Esophagus squamous epithelium (tissue), 5 donors: ENCODE data around the gene ABCF3. TPM values are rescaled to one million over a fixed set of nuclear protein-coding genes. Genes with fewer than 3 reads are reported as not detected.

ENCODE experiments used
- DNase-seq: peaks from one replicate; lab custom pipeline; 2025; lab: John Stamatoyannopoulos, UW
- H3K27ac ChIP-seq, 4 donors: fragments of 200-600 bp; sonication (generic); one replicate each; pipeline ENCODE4 v1.5.1; 2016 to 2019; ENCODE audit warnings: mild to moderate bottlenecking in 1 of 4
- H3K27me3 ChIP-seq, 4 donors: fragments of 200-600 bp; sonication (generic); 1 replicate in 3 of 4; 2 replicates in 1 of 4; pipeline versions ENCODE4 v1.5.1 to v1.6.0; 2017 to 2021; ENCODE audit warnings: antibody characterized with exemption in 1 of 4
- H3K36me3 ChIP-seq, 3 donors: fragments of 200-600 bp; sonication (generic); one replicate each; pipeline ENCODE4 v1.5.1; 2016 to 2019
- H3K4me1 ChIP-seq, 3 donors: fragments of 200-600 bp; sonication (generic); one replicate each; pipeline ENCODE4 v1.5.1; 2017 to 2019
- H3K4me3 ChIP-seq, 4 donors: fragments of 200-600 bp; sonication (generic); 1 replicate in 3 of 4; 2 replicates in 1 of 4; pipeline ENCODE4 v1.5.1; 2016 to 2019; ENCODE audit warnings: mild to moderate bottlenecking in 2 of 4, moderate library complexity in 1 of 4
- H3K9me3 ChIP-seq, 3 donors: fragments of 200-600 bp; sonication (generic); one replicate each; pipeline ENCODE4 v1.5.1; 2016 to 2019
- POLR2A ChIP-seq, 4 donors: fragments of 450-650 bp; IDR thresholded peaks; one replicate each; pipeline ENCODE4 v1.6.1; 2017; ENCODE audit warnings: antibody characterized with exemption in 4 of 4, mild to moderate bottlenecking in 4 of 4, moderate library complexity in 3 of 4
- WGBS, 2 donors: methylation state at CpG; one replicate each; pipeline ENCODE4 v1.1.5; 2018; 5-methylcytosine and 5-hydroxymethylcytosine counted together
- intact Hi-C: fragments of 100-400 bp; cut with DNase I; formaldehyde crosslinking; loops from one replicate; pipeline ENCODE4 v1.15.0; 2022
- total RNA-seq, 4 donors: library from RNA; depleted of rRNA; stranded (reverse); fragments of >200 nt; gene quantifications; one replicate each; pipeline ENCODE4 v1.1.0, GENCODE V29; 2016
- TF ChIP-seq, protein P1 (sequence below), 6 experiments: fragments of 450-650 bp in 4 of 6; fragments of 200-600 bp in 2 of 6; sonication (generic) in 2 of 6; IDR thresholded peaks; one replicate each; pipeline ENCODE4 v1.5.1; 2016 to 2019; ENCODE audit warnings: antibody characterized with exemption in 6 of 6, mild to moderate bottlenecking in 4 of 6, moderate library complexity in 4 of 6
- donor health status: DM: yes; HTN: yes; CAD: no.

Gene ABCF3
- total RNA-seq, 4 donors from 2014 or later, result 31.4 to 63.1 (median 40.5) TPM

DNA sequence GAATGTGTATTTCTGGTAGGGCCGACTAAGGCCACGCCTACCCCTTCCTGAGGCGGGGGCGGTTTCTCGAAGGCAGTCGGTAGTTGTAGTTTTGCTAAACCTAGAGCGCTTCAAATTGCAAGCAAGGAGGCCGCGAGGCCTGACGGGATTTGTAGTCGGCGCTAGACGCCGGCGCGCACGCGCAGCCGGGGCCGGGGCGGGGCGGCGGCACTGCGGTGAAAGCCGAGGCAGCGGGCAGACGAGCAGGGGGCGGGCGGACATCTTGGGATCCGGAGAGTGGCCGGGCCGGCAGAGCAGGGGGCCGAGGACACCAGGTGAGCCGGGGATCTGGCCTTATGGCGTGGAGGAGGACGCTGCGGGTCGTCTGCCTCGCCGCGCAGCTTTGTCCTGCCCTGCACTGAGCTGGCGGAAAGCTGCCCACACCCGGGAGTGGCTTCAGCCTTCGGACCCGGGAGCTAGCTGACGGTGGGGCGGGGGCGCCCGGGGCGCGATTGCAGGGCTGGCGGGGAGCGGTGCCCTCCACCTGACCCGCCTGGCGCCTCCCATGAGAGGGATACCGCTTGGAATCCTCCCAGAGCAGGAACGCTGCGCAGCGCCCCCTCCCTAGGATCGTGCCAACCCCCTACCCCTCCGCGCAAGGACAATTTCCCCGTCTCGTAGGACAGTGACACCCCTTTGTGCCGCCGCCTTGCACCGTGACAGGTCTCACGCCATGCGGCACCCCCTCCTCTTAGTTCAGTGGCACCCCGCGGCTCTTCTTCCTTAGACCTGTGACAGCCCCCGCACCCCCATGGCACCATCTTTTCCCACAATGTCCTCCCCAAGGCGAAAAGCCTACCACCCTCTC is 11.1 kb upstream of the ABCF3 start, which contains the start of gene AP2M1:
AP2M1 (plus strand) TSS at position 210 of the 847 bp plus-strand sequence. CDS start 2,139 bp downstream, outside the sequence.
- 0 to 1% methylated on average over 21 to 49 of the region's 73 CpGs for WGBS, 2 donors
- intact Hi-C loops, result no loop called here
- H3K4me1 ChIP-seq, result peaks cover 48 to 77% (median 59%) of the 10 kb centered on the region in 3 donors
- H3K27me3 ChIP-seq, result no peaks in the 10 kb centered on the region
- H3K36me3 ChIP-seq, result peaks cover 28 to 54% (median 38%) of the 10 kb centered on the region in 3 donors
- peak within 1 kb of the TSS; percentile 97 to 100 (median 99) for H3K4me3 ChIP-seq
- no peaks in the 10 kb centered on the region for H3K9me3 ChIP-seq
- peak within 1 kb of the TSS; percentile 96 to 98 (median 98) for H3K27ac ChIP-seq
- peak; percentile 94 for DNase-seq
- TF ChIP-seq POLR2A (IDR thresholded peaks at IDR 0.05), result peak in 3 of 4 donors; percentile 66 to 87 (median 79)
- TF ChIP-seq, protein P1, sequence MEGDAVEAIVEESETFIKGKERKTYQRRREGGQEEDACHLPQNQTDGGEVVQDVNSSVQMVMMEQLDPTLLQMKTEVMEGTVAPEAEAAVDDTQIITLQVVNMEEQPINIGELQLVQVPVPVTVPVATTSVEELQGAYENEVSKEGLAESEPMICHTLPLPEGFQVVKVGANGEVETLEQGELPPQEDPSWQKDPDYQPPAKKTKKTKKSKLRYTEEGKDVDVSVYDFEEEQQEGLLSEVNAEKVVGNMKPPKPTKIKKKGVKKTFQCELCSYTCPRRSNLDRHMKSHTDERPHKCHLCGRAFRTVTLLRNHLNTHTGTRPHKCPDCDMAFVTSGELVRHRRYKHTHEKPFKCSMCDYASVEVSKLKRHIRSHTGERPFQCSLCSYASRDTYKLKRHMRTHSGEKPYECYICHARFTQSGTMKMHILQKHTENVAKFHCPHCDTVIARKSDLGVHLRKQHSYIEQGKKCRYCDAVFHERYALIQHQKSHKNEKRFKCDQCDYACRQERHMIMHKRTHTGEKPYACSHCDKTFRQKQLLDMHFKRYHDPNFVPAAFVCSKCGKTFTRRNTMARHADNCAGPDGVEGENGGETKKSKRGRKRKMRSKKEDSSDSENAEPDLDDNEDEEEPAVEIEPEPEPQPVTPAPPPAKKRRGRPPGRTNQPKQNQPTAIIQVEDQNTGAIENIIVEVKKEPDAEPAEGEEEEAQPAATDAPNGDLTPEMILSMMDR (IDR thresholded peaks at IDR 0.05), result no peak

DNA sequence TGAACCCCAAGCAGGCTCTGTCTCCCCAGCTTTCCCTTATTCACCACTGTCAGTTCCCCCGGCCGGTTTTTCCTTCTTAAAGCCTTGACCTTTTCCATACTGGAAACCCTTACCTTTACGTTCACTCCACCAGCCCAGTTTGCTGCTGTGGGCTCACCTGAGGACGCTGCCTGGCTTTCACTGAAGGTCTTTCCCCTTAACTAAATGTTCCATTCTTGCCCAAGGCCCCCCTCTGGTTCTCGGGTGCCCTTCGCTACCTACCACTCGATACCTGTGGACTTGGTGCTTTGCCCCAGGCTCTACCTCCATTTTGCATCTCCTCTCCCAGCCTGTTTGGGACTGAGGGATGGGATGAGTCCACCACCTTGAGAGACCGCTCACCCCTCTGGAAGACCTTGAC is 10.5 kb upstream of the ABCF3 start:
- intact Hi-C loops, result no loop called here
- H3K4me1 ChIP-seq, result peaks cover 48 to 77% (median 59%) of the 10 kb centered on the region in 3 donors
- DNase-seq, result no peak
- TF ChIP-seq, protein P1 (IDR thresholded peaks at IDR 0.05), result no peak
- TF ChIP-seq POLR2A (IDR thresholded peaks at IDR 0.05), result no peak
- 4 to 17% methylated on average over 7 to 8 of the region's 8 CpGs for WGBS, 2 donors
- H3K4me3 ChIP-seq, result peak overlapping the region; percentile 97 to 100 (median 99)
- peaks cover 29 to 54% (median 42%) of the 10 kb centered on the region in 3 donors for H3K36me3 ChIP-seq
- no peaks in the 10 kb centered on the region for H3K27me3 ChIP-seq
- H3K9me3 ChIP-seq, result no peaks in the 10 kb centered on the region
- peak overlapping the region; percentile 96 to 98 (median 98) for H3K27ac ChIP-seq

DNA sequence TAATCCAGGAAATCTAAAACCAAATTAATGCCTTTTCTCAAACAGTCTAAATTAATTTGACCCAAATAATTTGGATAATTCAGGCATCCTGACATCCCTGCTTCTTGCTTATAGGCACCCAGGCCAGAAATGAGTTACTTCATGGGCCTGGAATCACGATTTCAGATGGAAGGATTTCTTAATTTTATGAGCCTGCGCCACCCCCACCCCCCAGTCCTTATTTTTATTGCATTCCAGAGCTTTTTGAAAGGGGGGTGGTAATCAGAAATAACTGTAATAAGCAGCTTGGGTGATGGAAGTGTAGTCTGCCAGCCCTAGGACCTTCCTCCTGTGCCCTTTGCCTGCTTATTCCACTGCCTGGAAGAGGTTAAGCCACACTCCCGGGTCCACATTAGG is 10.0 kb upstream of the ABCF3 start:
- no peaks in the 10 kb centered on the region for H3K9me3 ChIP-seq
- no peaks in the 10 kb centered on the region for H3K27me3 ChIP-seq
- no peak for TF ChIP-seq POLR2A (IDR thresholded peaks at IDR 0.05)
- TF ChIP-seq, protein P1 (IDR thresholded peaks at IDR 0.05), result no peak
- intact Hi-C loops, result no loop called here
- DNase-seq, result no peak
- WGBS, 2 donors, result 16 to 21% methylated on average over 3 of the region's 3 CpGs
- peak overlapping the region; percentile 97 to 100 (median 99) for H3K4me3 ChIP-seq
- H3K36me3 ChIP-seq, result peaks cover 30 to 54% (median 42%) of the 10 kb centered on the region in 3 donors
- peak overlapping the region; percentile 96 to 98 (median 98) for H3K27ac ChIP-seq
- H3K4me1 ChIP-seq, result peaks cover 48 to 73% (median 59%) of the 10 kb centered on the region in 3 donors

DNA sequence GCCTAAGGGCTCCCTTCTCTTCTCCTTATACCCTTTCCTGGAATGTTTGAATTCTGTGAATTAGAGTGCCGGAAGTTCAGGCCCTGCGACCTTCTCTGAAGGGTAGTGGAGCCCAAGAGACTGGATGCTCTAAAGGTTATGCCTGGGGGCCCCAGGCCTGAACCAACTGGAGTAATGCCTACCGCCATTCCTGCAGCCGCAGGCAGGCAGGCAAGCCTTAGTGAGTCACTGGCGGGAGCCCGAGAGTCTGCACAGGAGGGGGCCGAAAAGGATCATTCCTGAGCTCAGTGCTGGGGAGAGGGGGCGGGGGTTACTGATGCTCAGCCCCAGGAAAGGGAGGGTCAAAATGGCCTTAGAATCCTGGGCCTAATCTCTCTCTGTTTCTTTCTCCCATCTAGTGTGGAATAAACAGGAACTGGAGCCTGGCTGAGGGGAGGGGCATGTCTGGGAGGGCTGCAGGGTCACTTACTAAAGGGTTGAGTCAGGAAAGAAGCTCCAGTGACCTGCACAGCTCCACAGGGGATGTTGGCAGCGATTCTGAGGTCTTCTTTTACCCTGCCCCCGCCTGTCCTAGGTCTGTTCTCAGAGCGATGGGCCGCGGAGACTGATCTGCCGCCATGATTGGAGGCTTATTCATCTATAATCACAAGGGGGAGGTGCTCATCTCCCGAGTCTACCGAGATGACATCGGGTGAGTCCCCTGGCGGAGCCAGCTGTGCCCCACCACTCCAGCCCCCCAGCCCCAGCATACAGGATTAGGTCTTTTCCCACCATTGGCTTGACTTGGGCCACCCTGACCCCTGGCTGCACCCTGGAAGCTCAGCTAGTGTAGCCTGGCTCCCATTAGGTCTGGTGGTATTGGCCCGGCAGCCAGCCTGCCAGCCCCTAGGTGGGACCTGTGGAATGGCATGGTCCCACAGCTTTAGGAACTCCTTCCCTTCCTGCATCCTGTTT is 9.3 kb upstream of the ABCF3 start:
- H3K27me3 ChIP-seq, result no peaks in the 10 kb centered on the region
- no peak for DNase-seq
- no peaks in the 10 kb centered on the region for H3K9me3 ChIP-seq
- intact Hi-C loops, result no loop called here
- peaks cover 37 to 54% (median 47%) of the 10 kb centered on the region in 3 donors for H3K36me3 ChIP-seq
- no peak for TF ChIP-seq POLR2A (IDR thresholded peaks at IDR 0.05)
- TF ChIP-seq, protein P1 (IDR thresholded peaks at IDR 0.05), result no peak
- H3K4me1 ChIP-seq, result peaks cover 43 to 66% (median 54%) of the 10 kb centered on the region in 3 donors
- WGBS, 2 donors, result 27 to 36% methylated on average over 9 to 15 of the region's 19 CpGs
- peak overlapping the region; percentile 96 to 98 (median 98) for H3K27ac ChIP-seq
- peak overlapping the region; percentile 97 to 100 (median 99) for H3K4me3 ChIP-seq
